ENCODE data around the gene MTFR2.
"Not testable (repeated sequence)": the region's sequence is repeated elsewhere in the genome, so short reads cannot be mapped to it uniquely, and the experiment has no call there.

Gene MTFR2

GRCh38 chr6:136228814-136229213 is 21.3 kb downstream of the MTFR2 start:
- H3K9ac ChIP-seq (ENCODE audit: low read length): no peak overlapping the region
- H3K27me3 ChIP-seq (ENCODE audit: control insufficient read depth, insufficient read depth, low read length): no peaks in the 10 kb centered on the region
- no peaks in the 10 kb centered on the region for H3K4me1 ChIP-seq (ENCODE audit: control insufficient read depth, insufficient read depth, low read length)
- no peak overlapping the region for H3K27ac ChIP-seq (ENCODE audit: low read depth, low read length)
- no peak overlapping the region for H3K4me3 ChIP-seq (ENCODE audit: low read length)
- no peaks in the 10 kb centered on the region for H3K36me3 ChIP-seq (ENCODE audit: control insufficient read depth, insufficient read depth, low read length)

DNA sequence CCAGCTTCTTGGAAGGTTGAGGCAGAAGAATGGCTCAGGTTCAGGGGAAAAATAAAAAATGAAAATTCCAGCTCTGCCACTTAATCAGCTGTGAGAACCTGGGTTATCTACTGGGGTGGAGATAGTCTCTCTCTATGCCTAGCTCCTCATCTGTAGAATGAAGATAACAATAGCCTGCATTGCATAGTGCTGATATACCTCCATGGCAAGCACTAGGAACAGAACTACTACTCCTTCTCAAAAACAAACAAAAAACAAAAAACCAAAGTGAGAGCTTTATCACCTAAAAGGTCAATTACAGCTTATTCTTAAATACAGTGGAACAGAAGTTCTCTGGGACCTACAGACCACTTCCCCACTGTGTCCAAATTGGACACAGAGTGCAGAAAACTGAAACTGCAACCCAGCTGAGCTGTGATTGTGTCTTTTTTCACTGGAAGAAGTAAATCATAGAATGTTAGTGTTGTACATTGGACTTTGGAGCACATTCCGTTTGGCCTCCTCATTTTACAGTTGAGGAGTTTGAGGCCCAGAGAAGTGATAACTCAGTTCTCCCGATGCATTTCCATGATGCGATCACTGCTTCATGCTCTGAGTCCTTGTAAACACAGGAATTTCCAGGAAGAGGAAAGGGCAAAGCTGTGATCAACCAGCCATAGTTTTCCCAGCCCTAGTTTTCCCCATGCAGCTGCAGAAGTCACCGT is 23.3 kb downstream of the MTFR2 start:
- H3K9ac ChIP-seq (ENCODE audit: low read length): peak overlapping the region; percentile 4
- no peaks in the 10 kb centered on the region for H3K27me3 ChIP-seq (ENCODE audit: control insufficient read depth, insufficient read depth, low read length)
- no peak overlapping the region for H3K27ac ChIP-seq (ENCODE audit: low read depth, low read length)
- H3K4me1 ChIP-seq (ENCODE audit: control insufficient read depth, insufficient read depth, low read length): no peaks in the 10 kb centered on the region
- no peaks in the 10 kb centered on the region for H3K36me3 ChIP-seq (ENCODE audit: control insufficient read depth, insufficient read depth, low read length)
- H3K4me3 ChIP-seq (ENCODE audit: low read length): no peak overlapping the region

GRCh38 chr6:136226027-136226673 is 24.0 kb downstream of the MTFR2 start:
- H3K4me3 ChIP-seq (ENCODE audit: low read length): no peak overlapping the region
- H3K36me3 ChIP-seq (ENCODE audit: control insufficient read depth, insufficient read depth, low read length): no peaks in the 10 kb centered on the region
- no peaks in the 10 kb centered on the region for H3K27me3 ChIP-seq (ENCODE audit: control insufficient read depth, insufficient read depth, low read length)
- no peak overlapping the region for H3K27ac ChIP-seq (ENCODE audit: low read depth, low read length)
- H3K4me1 ChIP-seq (ENCODE audit: control insufficient read depth, insufficient read depth, low read length): no peaks in the 10 kb centered on the region
- H3K9ac ChIP-seq (ENCODE audit: low read length): no peak overlapping the region

DNA sequence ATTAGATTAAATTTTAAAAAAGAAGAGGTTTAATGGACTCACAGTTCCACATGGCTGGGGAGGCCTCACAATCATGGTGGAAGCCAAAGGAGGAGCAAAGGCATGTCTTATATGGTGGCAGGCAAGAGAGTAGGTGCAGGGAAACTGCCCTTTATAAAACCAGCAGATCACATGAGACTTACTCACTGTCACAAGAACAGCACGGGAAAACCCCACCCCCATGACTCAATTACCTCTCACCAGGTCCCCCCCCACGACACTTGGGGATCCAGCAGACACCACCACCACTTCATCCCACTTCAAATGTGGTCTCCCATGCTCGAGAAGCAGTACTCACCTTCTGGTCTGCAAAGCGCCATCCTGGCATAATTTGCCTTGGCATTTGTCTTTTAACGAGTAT is 24.6 kb downstream of the MTFR2 start:
- no peaks in the 10 kb centered on the region for H3K4me1 ChIP-seq (ENCODE audit: control insufficient read depth, insufficient read depth, low read length)
- H3K4me3 ChIP-seq (ENCODE audit: low read length): no peak overlapping the region
- no peaks in the 10 kb centered on the region for H3K36me3 ChIP-seq (ENCODE audit: control insufficient read depth, insufficient read depth, low read length)
- H3K27me3 ChIP-seq (ENCODE audit: control insufficient read depth, insufficient read depth, low read length): no peaks in the 10 kb centered on the region
- no peak overlapping the region for H3K27ac ChIP-seq (ENCODE audit: low read depth, low read length)
- H3K9ac ChIP-seq (ENCODE audit: low read length): no peak overlapping the region

DNA sequence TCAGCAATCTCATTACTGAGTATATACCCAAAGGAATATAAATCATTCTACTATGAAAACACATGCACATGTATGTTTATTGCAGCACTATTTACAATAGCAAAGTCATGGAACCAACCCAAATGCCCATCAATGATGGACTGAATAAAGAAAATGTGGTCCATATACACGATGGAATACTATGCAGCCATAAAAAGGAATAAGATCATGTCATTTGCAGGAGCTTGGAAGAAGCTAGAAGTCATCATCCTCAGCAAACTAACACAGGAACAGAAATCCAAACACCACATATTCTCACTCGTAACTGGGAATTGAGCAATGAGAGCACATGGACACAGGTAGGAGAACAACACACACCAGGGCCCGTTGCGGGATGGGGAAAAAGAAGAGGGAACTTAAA is 25.1 kb downstream of the MTFR2 start:
- H3K9ac ChIP-seq (ENCODE audit: low read length); H3K4me3 ChIP-seq (ENCODE audit: low read length); H3K27ac ChIP-seq (ENCODE audit: low read depth, low read length); H3K36me3 ChIP-seq (ENCODE audit: control insufficient read depth, insufficient read depth, low read length); H3K27me3 ChIP-seq (ENCODE audit: control insufficient read depth, insufficient read depth, low read length); H3K4me1 ChIP-seq (ENCODE audit: control insufficient read depth, insufficient read depth, low read length): not testable (repeated sequence)

- no peak overlapping the region for H3K9ac ChIP-seq (ENCODE audit: low read length)
- no peaks in the 10 kb centered on the region for H3K27me3 ChIP-seq (ENCODE audit: control insufficient read depth, insufficient read depth, low read length)
- H3K27ac ChIP-seq (ENCODE audit: low read depth, low read length): no peak overlapping the region
- H3K4me1 ChIP-seq (ENCODE audit: control insufficient read depth, insufficient read depth, low read length): no peaks in the 10 kb centered on the region
- H3K4me3 ChIP-seq (ENCODE audit: low read length): no peak overlapping the region
- H3K36me3 ChIP-seq (ENCODE audit: control insufficient read depth, insufficient read depth, low read length): no peaks in the 10 kb centered on the region
Observed at GRCh38 chr6:136216503-136217401, 33.4 kb downstream of the MTFR2 start.

- Histone ChIP-seq H3K4me3 (ENCODE audit: low read length) (no peak overlapping the region), H3K27me3 (ENCODE audit: control insufficient read depth, insufficient read depth, low read length) (no peaks in the 10 kb centered on the region), H3K27ac (ENCODE audit: low read depth, low read length) (no peak overlapping the region), H3K9ac (ENCODE audit: low read length) (no peak overlapping the region), H3K36me3 (ENCODE audit: control insufficient read depth, insufficient read depth, low read length) (no peaks in the 10 kb centered on the region), H3K4me1 (ENCODE audit: control insufficient read depth, insufficient read depth, low read length) (no peaks in the 10 kb centered on the region)
Observed at GRCh38 chr6:136213853-136214252, 36.3 kb downstream of the MTFR2 start.

GRCh38 chr6:136213012-136213539 is 37.0 kb downstream of the MTFR2 start:
- Histone ChIP-seq H3K4me1 (ENCODE audit: control insufficient read depth, insufficient read depth, low read length) (no peaks in the 10 kb centered on the region), H3K4me3 (ENCODE audit: low read length) (no peak overlapping the region), H3K9ac (ENCODE audit: low read length) (no peak overlapping the region), H3K27me3 (ENCODE audit: control insufficient read depth, insufficient read depth, low read length) (no peaks in the 10 kb centered on the region), H3K36me3 (ENCODE audit: control insufficient read depth, insufficient read depth, low read length) (no peaks in the 10 kb centered on the region), H3K27ac (ENCODE audit: low read depth, low read length) (no peak overlapping the region)

GRCh38 chr6:136212608-136213007 is 37.5 kb downstream of the MTFR2 start:
- Histone ChIP-seq H3K9ac (ENCODE audit: low read length) (no peak overlapping the region), H3K36me3 (ENCODE audit: control insufficient read depth, insufficient read depth, low read length) (no peaks in the 10 kb centered on the region), H3K27me3 (ENCODE audit: control insufficient read depth, insufficient read depth, low read length) (no peaks in the 10 kb centered on the region), H3K4me1 (ENCODE audit: control insufficient read depth, insufficient read depth, low read length) (no peaks in the 10 kb centered on the region), H3K4me3 (ENCODE audit: low read length) (no peak overlapping the region), H3K27ac (ENCODE audit: low read depth, low read length) (no peak overlapping the region)

DNA sequence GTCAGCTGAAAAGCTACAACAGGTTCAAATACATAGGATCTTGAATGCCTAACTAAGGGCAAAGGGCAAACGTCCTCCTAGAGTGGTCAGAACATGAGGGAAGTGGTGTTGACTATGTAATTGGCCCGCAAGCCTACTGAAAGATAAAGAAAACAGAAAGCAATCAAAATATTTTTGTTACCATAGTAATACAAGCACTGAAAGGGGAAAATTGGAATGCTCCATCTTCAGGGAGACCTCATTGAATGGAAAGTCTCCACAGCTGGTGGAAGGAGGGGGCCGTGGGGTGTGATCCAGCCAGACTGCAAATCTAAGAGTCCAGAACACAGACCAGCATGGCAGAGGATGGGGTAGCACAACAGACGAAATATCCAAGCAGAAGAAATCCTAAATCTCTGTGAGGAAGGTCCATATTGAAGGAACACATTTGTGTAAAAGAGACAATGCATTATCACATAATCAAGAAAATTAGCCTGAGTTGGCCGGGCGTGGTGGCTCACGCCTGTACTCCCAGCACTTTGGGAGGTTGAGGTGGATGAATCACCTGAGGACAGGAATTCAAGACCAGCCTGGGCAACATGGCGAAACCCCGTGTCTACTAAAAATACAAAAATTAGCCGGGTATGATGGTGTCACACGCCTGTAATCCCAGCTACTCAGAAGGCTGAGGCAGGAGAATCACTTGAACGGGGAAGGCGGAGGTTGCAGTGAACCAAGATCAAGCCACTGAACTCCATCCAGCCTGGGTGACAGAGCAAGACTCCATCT is 39.5 kb downstream of the MTFR2 start:
- no peaks in the 10 kb centered on the region for H3K27me3 ChIP-seq (ENCODE audit: control insufficient read depth, insufficient read depth, low read length)
- H3K36me3 ChIP-seq (ENCODE audit: control insufficient read depth, insufficient read depth, low read length): no peaks in the 10 kb centered on the region
- H3K9ac ChIP-seq (ENCODE audit: low read length): no peak overlapping the region
- H3K27ac ChIP-seq (ENCODE audit: low read depth, low read length): no peak overlapping the region
- H3K4me1 ChIP-seq (ENCODE audit: control insufficient read depth, insufficient read depth, low read length): no peaks in the 10 kb centered on the region
- H3K4me3 ChIP-seq (ENCODE audit: low read length): no peak overlapping the region

GRCh38 chr6:136209496-136209895 is 40.6 kb downstream of the MTFR2 start:
- Histone ChIP-seq H3K9ac (ENCODE audit: low read length) (no peak overlapping the region), H3K27me3 (ENCODE audit: control insufficient read depth, insufficient read depth, low read length) (no peaks in the 10 kb centered on the region), H3K36me3 (ENCODE audit: control insufficient read depth, insufficient read depth, low read length) (no peaks in the 10 kb centered on the region), H3K4me3 (ENCODE audit: low read length) (no peak overlapping the region), H3K27ac (ENCODE audit: low read depth, low read length) (no peak overlapping the region), H3K4me1 (ENCODE audit: control insufficient read depth, insufficient read depth, low read length) (no peaks in the 10 kb centered on the region)

DNA sequence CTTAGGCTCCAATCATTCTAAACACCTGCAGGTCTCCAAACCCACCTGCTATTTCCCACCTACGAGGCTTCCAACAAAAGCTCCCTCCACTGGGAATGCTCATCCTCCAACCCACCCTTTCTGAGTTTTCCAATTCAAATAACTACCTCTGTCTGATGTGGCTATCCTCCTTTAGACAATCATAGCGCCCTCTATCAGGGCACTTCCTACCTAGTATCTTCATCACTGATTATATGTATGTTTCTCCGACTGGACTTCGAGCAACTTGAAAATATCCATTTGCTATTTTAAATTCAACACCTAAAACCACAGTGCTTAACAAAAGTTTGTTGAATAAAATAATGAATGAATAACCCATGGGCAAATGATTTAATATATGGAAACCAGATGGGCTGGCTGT is 41.3 kb downstream of the MTFR2 start:
- Histone ChIP-seq H3K4me1 (ENCODE audit: control insufficient read depth, insufficient read depth, low read length) (no peaks in the 10 kb centered on the region), H3K9ac (ENCODE audit: low read length) (no peak overlapping the region), H3K36me3 (ENCODE audit: control insufficient read depth, insufficient read depth, low read length) (no peaks in the 10 kb centered on the region), H3K4me3 (ENCODE audit: low read length) (no peak overlapping the region), H3K27me3 (ENCODE audit: control insufficient read depth, insufficient read depth, low read length) (no peaks in the 10 kb centered on the region), H3K27ac (ENCODE audit: low read depth, low read length) (no peak overlapping the region)

Data from rectal smooth muscle tissue (tissue), 1 donor.